ENCODE measurements around the gene ACHE. TPM values are rescaled to one million over a fixed set of nuclear protein-coding genes. Genes with fewer than 3 reads are reported as not detected.

ACHE gene
- total RNA-seq, 2 donors from 2014 or later = 6.6 to 17.5 TPM

DNA sequence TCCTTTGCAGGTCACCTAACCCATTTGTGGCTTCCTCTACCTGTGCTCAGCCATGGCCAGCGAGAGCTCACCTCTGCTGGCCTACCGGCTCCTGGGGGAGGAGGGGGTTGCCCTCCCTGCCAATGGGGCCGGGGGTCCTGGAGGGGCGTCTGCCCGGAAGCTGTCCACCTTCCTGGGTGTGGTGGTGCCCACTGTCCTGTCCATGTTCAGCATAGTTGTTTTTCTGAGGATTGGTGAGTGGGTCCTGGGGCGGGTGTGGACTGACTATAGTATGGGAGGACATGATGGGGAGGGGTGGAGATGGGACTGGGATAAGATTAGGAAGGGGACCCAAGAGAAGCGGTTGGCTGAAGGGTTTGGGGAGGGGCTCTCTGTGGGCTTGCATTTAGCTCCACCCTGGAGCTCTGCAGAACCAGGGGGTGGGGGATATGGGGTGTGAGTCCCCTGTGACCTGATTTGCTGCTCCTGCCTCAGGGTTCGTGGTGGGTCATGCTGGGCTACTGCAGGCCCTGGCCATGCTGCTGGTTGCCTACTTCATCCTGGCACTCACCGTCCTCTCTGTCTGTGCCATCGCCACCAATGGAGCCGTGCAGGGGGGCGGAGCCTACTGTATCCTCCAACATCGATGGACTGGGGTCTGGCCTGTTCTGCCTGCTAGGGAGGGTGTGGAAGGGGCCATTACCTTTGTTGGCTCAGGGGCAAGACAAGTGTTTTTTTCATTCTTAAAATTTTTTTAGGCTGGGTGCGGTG lies 41.4 kb downstream of the ACHE start:
- Histone ChIP-seq H3K27me3 (replicated peaks; ENCODE audit: insufficient read depth) (no peaks in the 10 kb centered on the region), H3K27ac (no peak overlapping the region), H3K4me3 (no peak overlapping the region), H3K9me3 (no peaks in the 10 kb centered on the region), H3K36me3 (no peaks in the 10 kb centered on the region), H3K4me1 (replicated peaks) (no peaks in the 10 kb centered on the region)
- DNase-seq (ENCODE audit: low spot score) = no peak
- intact Hi-C loops (cut with DNase I) = loop anchor here (5.0 kb wide), 1 partner anchor 132 kb away; the partner anchor contains the start of gene EPO
- TF ChIP-seq, protein P1, sequence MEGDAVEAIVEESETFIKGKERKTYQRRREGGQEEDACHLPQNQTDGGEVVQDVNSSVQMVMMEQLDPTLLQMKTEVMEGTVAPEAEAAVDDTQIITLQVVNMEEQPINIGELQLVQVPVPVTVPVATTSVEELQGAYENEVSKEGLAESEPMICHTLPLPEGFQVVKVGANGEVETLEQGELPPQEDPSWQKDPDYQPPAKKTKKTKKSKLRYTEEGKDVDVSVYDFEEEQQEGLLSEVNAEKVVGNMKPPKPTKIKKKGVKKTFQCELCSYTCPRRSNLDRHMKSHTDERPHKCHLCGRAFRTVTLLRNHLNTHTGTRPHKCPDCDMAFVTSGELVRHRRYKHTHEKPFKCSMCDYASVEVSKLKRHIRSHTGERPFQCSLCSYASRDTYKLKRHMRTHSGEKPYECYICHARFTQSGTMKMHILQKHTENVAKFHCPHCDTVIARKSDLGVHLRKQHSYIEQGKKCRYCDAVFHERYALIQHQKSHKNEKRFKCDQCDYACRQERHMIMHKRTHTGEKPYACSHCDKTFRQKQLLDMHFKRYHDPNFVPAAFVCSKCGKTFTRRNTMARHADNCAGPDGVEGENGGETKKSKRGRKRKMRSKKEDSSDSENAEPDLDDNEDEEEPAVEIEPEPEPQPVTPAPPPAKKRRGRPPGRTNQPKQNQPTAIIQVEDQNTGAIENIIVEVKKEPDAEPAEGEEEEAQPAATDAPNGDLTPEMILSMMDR (IDR thresholded peaks at IDR 0.05) = no peak
- TF ChIP-seq POLR2AphosphoS5 (IDR thresholded peaks at IDR 0.05) = no peak
- TF ChIP-seq POLR2A (IDR thresholded peaks at IDR 0.05) = no peak
- 86% methylated on average over 14 of the region's 14 CpGs for WGBS

DNA sequence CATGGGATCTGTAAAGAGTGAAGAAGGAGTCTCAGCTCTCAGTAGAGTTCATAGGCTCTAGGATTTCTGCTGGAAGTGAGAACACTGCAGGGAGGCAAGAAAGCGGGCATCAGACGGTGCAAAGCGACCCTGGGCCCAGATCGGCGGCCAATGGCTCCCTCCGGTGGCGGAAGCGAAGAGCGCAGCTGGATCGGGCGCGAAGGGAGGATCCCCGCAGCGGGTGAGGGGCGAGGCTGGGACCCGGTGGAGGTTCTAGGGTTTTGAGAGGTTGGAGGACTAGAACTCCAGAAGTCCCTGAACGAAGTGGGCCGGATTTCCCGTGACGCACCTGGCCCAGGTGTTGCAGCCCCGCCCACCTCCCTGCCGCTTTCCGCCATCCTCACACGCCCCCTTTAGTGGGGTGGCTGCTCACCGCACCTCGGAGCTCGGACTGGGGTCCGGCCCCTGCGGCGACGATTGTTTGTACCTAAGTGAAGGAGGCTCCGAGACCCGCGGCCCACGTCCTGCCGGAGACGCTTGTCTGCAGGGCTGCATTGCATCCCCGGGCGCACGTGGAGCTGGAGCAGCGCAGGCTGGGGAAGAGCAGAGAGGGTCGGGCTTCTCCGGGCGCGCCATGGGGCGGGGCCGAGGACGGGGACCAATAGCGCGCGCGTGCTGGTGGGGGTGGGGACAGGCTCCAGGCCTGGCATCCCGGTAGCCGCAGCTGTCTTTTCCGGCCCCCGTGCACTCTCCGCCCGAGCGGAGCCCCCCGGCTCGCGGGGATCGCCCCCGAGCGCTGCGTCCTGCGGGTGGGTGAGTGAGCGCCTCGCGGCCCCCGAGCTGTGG lies 43.4 kb downstream of the ACHE start, which contains the start of gene SLC12A9:
Gene SLC12A9 (plus strand): TSS at position 666 of the 825 bp plus-strand sequence. CDS start 1,485 bp downstream, outside the sequence.
- peak; percentile 88 for DNase-seq (ENCODE audit: low spot score)
- under 1% methylated on average over 71 of the region's 71 CpGs for WGBS
- intact Hi-C loops (cut with DNase I) = loop anchor here (2.0 to 5.0 kb wide), 3 partner anchors 53 to 147 kb away; partner anchors contain the start of gene EPO
- peak within 1 kb of the TSS; percentile 28 to 33 for H3K27ac ChIP-seq
- H3K9me3 ChIP-seq = no peaks in the 10 kb centered on the region
- H3K27me3 ChIP-seq (replicated peaks; ENCODE audit: insufficient read depth) = no peaks in the 10 kb centered on the region
- no peaks in the 10 kb centered on the region for H3K36me3 ChIP-seq
- H3K4me3 ChIP-seq = peak within 1 kb of the TSS; percentile 52 to 58
- no peaks in the 10 kb centered on the region for H3K4me1 ChIP-seq (replicated peaks)
- TF ChIP-seq POLR2A (IDR thresholded peaks at IDR 0.05) (peak; percentile 54), POLR2AphosphoS5 (IDR thresholded peaks at IDR 0.05) (peak; percentile 52)
- TF ChIP-seq, protein P1 (IDR thresholded peaks at IDR 0.05) = peak; percentile 74 to 96 (median 94)

DNA sequence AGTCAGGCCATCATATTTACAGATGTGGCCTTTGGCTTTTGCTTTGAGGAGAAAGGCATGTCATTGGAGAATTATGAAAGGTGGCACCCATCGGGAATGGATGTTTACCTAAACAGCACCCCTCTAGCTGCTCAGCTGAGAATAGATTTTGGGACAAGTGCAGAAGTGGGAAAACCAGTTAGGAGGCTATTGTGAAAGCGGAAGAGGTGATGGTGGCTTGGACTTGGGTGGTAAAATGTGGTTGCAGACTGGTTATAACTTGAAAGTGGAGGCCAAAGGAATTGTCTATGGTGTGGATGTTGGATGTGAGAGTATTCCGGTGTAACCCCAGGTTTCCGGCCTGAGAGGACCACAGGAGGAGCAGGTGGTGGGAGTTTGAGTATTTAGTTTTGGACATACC lies 48.3 kb downstream of the ACHE start:
- H3K9me3 ChIP-seq = no peaks in the 10 kb centered on the region
- 81% methylated on average over 4 of the region's 4 CpGs for WGBS
- peak; percentile 27 for TF ChIP-seq POLR2AphosphoS5 (IDR thresholded peaks at IDR 0.05)
- TF ChIP-seq, protein P1 (IDR thresholded peaks at IDR 0.05) = no peak
- TF ChIP-seq POLR2A (IDR thresholded peaks at IDR 0.05) = no peak
- no peaks in the 10 kb centered on the region for H3K36me3 ChIP-seq
- no peak overlapping the region for H3K27ac ChIP-seq
- no peak overlapping the region for H3K4me3 ChIP-seq
- DNase-seq (ENCODE audit: low spot score) = no peak
- no peaks in the 10 kb centered on the region for H3K27me3 ChIP-seq (replicated peaks; ENCODE audit: insufficient read depth)
- intact Hi-C loops (cut with DNase I) = no loop called here
- no peaks in the 10 kb centered on the region for H3K4me1 ChIP-seq (replicated peaks)

DNA sequence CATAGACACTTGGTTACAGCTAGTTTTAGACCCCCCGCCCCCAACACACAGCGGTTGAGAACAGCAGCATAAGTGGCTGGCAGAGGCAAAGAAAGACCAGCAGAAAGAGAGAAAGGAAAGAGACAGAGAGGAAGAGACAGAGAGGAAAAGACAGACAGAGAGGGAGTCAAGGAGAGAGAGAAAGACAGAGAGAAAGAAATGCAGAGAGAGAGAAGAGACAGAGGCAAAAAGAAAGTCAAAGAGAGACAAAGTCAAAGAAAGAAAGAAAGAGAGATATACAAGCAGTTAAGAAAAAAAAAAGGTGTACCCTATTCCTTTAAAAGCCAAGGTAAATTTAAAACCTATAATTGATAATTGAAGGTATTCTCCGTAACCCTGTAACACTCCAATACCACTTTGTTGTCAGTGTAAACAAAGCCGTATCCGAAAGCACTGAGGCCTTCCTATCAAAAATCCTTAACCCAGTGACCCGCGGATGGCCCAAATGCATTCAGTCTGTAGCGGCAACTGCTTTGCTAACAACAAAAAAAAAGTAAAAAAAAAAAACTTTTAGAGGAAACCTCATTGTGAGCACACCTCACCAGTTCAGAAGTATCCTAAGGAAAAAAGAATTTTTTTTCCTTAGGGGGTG lies 55.1 kb downstream of the ACHE start:
- Histone ChIP-seq H3K36me3 (no peaks in the 10 kb centered on the region), H3K4me3 (no peak overlapping the region), H3K27me3 (replicated peaks; ENCODE audit: insufficient read depth) (no peaks in the 10 kb centered on the region), H3K27ac (no peak overlapping the region), H3K9me3 (no peaks in the 10 kb centered on the region), H3K4me1 (replicated peaks) (no peaks in the 10 kb centered on the region)
- no peak for DNase-seq (ENCODE audit: low spot score)
- intact Hi-C loops (cut with DNase I) = no loop called here
- WGBS = 61% methylated on average over 8 of the region's 8 CpGs
- no peak for TF ChIP-seq POLR2A (IDR thresholded peaks at IDR 0.05)
- no peak for TF ChIP-seq POLR2AphosphoS5 (IDR thresholded peaks at IDR 0.05)

Small RNA genes lying within 50 kb of the gene (microRNA-seq; reads per million reads assigned to microRNA genes)
- gene MIR6875 = 0.42 reads per million

Small RNA genes lying within 50 kb of the gene (small RNA-seq; reads per million reads assigned to genes)
- gene RN7SL549P = 0 reads per million in 2 donors
- gene RPS29P15 = 0 reads per million in 2 donors

Other genes with a start within 250 kb of the ACHE start
- gene ACTL6B, start 239.4 kb downstream of the ACHE start, total RNA-seq = 1 to 10 TPM in 1 of 2 donors, not detected in 1; 2.4 TPM
- gene GNB2, start 222.1 kb downstream of the ACHE start, total RNA-seq = 100 to 1,000 TPM; 376 to 417 TPM
- 10 to 100 TPM; 37.0 to 82.2 TPM for gene GIGYF1, start 201.6 kb downstream of the ACHE start, total RNA-seq
- gene POP7, start 189.8 kb downstream of the ACHE start, total RNA-seq = 10 to 100 TPM; 41.4 to 45.2 TPM
- 1 to 10 TPM in 1 of 2 donors, not detected in 1; 1.6 TPM for gene EPO, start 175.4 kb downstream of the ACHE start, total RNA-seq
- gene ZAN, start 162.3 kb downstream of the ACHE start, total RNA-seq = under 1 TPM in 1 of 2 donors, not detected in 1; 0.17 TPM
- 10 to 100 TPM; 78.6 to 80.8 TPM for gene EPHB4, start 68.4 kb downstream of the ACHE start, total RNA-seq
- 10 to 100 TPM; 22.0 to 29.4 TPM for gene SLC12A9, start 43.2 kb downstream of the ACHE start, total RNA-seq
- 100 to 1,000 TPM in 1 of 2 donors, 10 to 100 TPM in 1; 65.9 to 113 TPM for gene TRIP6, start 28.5 kb downstream of the ACHE start, total RNA-seq
- 100 to 1,000 TPM; 105 to 182 TPM for gene SRRT, start 20.8 kb downstream of the ACHE start, total RNA-seq
- 1 to 10 TPM; 6.4 to 8.4 TPM for gene UFSP1, start 6.2 kb downstream of the ACHE start, total RNA-seq
- 10 to 100 TPM; 28.8 to 46.0 TPM for gene MUC3A, start 53.6 kb upstream of the ACHE start, total RNA-seq
- gene MUC12, start 73.7 kb upstream of the ACHE start, total RNA-seq = 10 to 100 TPM in 1 of 2 donors, 1 to 10 TPM in 1; 4.0 to 20.9 TPM
- under 1 TPM in 1 of 2 donors, not detected in 1; 0.23 TPM for gene MUC17, start 124.2 kb upstream of the ACHE start, total RNA-seq
- gene TRIM56, start 189.6 kb upstream of the ACHE start, total RNA-seq = 10 to 100 TPM; 32.0 to 36.1 TPM
- gene SERPINE1, start 231.2 kb upstream of the ACHE start, total RNA-seq = 10 to 100 TPM in 1 of 2 donors, 1 to 10 TPM in 1; 3.7 to 24.4 TPM